Iris pigment epithelial cell (primary cell): ENCODE measurements around the gene LYZL1.
A peak's percentile ranks its signal among the peaks of the same experiment; 100 is the strongest.
"Not testable (repeated sequence)": the region's sequence is repeated elsewhere in the genome, so short reads cannot be mapped to it uniquely, and the experiment has no call there.

Experiments used
- DNase-seq: peaks from one replicate; pipeline ENCODE4 v3.0.0-alpha.2; 2011; ENCODE audit warnings: low read depth

Gene LYZL1

GRCh38 chr10:29263506-29263905, 25.4 kb upstream of the LYZL1 start:
- no peak for DNase-seq

- DNase-seq, result no peak
Observed at GRCh38 chr10:29265210-29265768, 23.6 kb upstream of the LYZL1 start.

- peak; percentile 52 for DNase-seq
Observed at GRCh38 chr10:29266641-29267040, 22.2 kb upstream of the LYZL1 start.

DNA sequence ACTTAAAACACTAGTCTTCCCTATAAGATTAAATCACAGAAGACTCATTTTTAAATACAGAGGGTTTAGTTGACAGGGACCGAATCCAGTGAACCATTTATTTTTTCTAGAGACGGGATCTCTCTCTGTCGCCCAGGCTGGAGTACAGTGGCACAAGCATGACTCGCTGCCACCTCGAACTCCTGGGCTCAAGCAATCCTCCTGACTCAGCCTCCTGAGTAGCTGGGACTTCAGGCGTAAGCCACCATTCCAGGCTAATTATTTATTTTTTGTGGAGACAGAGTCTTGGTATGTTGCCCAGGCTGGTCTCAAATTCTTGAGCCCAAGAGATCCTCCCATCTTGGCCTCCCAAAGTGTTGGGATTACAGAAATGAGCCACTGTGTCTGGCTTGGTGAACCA, 20.9 kb upstream of the LYZL1 start:
- no peak for DNase-seq

GRCh38 chr10:29269486-29269885, 19.4 kb upstream of the LYZL1 start:
- DNase-seq, result no peak

DNA sequence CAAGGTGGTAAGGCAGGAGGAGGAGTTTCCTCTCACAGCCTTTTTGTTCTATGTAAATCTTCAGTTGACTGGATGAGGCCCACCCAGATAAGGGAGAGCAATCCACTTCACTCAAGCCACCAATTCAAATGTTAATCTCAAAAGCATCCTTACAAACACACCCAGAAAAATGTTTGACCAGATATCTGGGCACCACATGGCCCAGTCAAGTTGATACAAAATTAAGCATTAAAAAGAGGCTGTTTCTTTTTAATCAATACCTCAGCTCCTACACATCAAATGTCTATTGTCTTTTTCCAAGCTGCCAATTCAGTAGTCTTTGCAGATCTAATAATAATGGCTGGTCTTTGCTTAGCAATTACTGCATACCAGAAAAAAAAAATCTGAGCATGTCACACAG, 18.0 kb upstream of the LYZL1 start:
- no peak for DNase-seq

DNA sequence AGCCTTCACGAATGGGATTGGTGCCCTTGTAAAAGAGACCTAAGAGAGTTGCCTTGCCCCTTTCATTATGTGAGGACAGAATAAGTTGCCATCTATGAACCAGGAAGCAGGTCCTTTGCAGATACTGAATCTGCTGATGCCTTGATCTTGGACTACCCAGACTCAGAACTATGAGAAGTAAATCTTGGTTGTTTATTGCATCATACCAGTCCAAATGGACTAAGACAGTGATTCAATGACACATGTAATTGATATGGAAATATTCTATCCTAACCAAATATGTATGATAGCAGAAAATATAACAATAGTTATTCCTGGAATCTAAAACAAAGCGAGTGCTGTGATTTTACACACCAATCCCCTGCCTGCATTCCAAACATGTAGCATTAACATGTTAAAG, 17.0 kb upstream of the LYZL1 start:
- DNase-seq, result no peak

GRCh38 chr10:29273478-29273877, 15.4 kb upstream of the LYZL1 start:
- no peak for DNase-seq

- DNase-seq, result no peak
Observed at GRCh38 chr10:29276251-29276850, 12.5 kb upstream of the LYZL1 start.

DNA sequence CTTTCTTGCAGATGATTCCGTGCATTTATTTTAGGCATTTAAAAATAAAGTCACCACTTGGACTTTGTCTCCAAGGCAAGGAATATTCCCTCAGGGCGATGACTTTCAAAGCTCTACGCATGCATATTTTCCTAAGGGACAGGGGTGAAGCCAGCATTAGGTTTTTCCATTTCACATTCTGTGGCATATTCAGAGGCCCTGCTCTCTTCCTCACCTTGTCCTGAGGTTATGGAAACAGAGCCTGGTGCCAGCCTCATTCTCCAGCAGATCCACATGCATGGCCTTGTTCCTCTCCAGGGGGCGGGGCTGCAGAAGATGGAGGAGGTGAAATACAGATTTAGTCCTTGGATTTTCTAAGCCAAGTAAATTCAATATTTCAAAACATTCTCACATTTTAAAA, 11.6 kb upstream of the LYZL1 start:
- DNase-seq, result no peak

- no peak for DNase-seq
Observed at GRCh38 chr10:29279779-29280487, 8.9 kb upstream of the LYZL1 start.

DNA sequence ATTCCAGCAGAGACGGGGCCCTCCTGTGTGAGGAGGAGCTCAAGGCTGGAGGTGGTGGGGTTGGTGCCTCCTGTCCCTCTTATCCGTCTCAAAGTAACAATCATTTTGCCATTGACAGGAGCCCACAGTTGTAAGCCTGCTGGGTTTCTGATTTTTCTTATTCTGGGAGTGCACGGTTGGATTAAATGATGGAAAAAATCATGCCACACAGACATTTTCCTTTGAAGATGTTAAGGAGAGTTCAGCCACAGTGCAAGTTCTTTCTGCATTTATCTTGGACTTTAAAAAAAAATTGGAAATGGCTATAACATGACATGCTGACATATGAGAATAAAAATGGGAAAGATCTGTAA, 8.4 kb upstream of the LYZL1 start:
- DNase-seq, result no peak

GRCh38 chr10:29285624-29286051, 3.2 kb upstream of the LYZL1 start:
- no peak for DNase-seq

- no peak for DNase-seq
Observed at GRCh38 chr10:29287635-29288034, 1.2 kb upstream of the LYZL1 start.

DNA sequence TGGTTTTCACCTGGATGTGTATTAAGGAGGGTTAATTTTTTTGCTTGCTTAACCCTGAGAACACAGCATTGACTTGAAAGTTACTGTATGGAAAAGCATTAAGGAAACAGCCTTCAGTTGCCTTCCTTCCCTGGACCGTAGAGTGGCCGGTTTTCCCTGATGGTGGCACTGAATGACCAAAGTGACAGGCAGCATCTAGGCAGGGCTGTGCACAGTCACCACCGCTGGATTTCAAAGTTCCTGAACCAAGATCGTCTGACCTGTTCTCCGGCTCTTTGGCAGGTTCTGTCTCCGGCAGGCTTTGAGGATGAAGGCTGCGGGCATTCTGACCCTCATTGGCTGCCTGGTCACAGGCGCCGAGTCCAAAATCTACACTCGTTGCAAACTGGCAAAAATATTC, 2.7 kb downstream of the LYZL1 start:
- DNase-seq, result not testable (repeated sequence)

GRCh38 chr10:29292406-29292805, 3.5 kb downstream of the LYZL1 start:
- DNase-seq, result not testable (repeated sequence)

- DNase-seq, result no peak
Observed at GRCh38 chr10:29295813-29296212, 6.9 kb downstream of the LYZL1 start.

GRCh38 chr10:29297678-29298077, 8.8 kb downstream of the LYZL1 start:
- peak; percentile 30 for DNase-seq

DNA sequence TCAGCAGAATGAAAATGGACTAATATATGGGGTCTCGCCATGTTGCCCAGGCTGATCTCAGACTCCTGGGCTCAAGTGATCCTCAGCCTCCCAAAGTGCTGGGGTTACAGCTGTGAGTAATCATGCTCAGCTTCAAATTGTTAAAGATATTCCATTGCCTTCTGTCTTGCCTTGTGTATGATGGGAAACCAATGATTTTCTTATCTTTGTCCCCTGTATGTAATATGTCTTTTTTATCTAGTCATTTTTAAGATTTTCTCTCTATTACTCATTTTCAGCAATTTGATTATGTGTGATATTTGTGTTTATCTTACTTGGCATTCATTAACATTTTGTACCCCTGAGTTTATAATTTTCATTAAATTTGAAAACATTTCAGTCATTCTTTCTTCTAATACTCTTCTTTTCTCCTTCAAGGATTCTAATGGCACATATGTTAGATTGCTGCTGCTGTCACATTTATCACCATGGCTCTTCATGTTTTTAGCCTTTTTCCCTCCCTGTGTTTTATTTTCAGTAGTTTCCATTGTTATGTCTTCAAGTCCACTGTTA, 12.6 kb downstream of the LYZL1 start:
- DNase-seq, result no peak

GRCh38 chr10:29302499-29302898, 13.6 kb downstream of the LYZL1 start:
- no peak for DNase-seq

- peak; percentile 70 for DNase-seq
Observed at GRCh38 chr10:29304264-29304994, 15.6 kb downstream of the LYZL1 start.

DNA sequence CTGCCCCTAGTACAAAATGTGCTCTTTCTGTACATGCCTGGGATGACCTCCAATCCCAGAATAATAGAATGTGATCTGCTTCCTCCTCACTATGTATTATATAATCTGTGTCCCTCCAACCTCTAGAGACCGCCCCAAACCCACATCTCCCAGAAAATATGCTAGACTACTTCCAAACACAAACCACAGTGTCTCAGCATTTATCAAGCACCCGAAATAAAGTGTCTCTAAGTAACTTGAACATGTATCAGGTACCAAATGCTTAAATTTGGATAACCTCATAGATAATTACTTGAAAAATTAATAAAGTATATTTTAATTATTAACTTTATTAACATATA, 16.1 kb downstream of the LYZL1 start:
- no peak for DNase-seq

DNA sequence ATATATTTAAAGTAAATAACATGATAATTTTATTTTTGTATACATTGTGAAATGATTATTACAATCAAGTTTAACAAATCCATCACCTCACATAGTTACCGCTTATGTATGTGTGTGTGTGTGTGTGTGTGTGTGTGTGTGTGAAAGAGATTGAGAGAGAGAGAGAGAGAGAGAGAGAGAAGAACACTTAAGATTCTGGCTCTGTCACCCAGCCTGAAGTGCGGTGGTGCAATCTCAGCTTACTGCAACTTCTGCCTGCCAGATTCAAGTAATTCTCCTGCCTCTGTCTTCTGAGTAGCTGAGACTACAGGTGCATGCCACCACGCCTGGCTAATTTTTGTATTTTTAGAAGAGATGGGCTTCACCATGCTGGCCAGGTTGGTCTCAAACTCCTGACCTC, 17.8 kb downstream of the LYZL1 start:
- no peak for DNase-seq
